ENCODE data around the gene ALPL.

Gene ALPL

GRCh38 chr1:21598417-21598816 is 89.2 kb downstream of the ALPL start:
- no peaks in the 10 kb centered on the region for H3K27me3 ChIP-seq (ENCODE audit: low read length)
- H4K20me1 ChIP-seq (ENCODE audit: low read depth, low read length): no peaks in the 10 kb centered on the region
- no peak overlapping the region for H3K4me2 ChIP-seq (ENCODE audit: low read depth, low read length, poor library complexity, severe bottlenecking)

GRCh38 chr1:21598904-21599303 is 89.7 kb downstream of the ALPL start:
- Histone ChIP-seq H4K20me1 (ENCODE audit: low read depth, low read length) (no peaks in the 10 kb centered on the region), H2AFZ (ENCODE audit: low read depth, low read length, severe bottlenecking) (no peak overlapping the region), H3K9me3 (ENCODE audit: insufficient read depth, low read length) (no peaks in the 10 kb centered on the region), H3K79me2 (ENCODE audit: insufficient read depth, low read length) (no peaks in the 10 kb centered on the region), H3K9me2 (replicated peaks; ENCODE audit: insufficient read depth, low read length) (no peaks in the 10 kb centered on the region), H3F3A (ENCODE audit: insufficient read depth) (no peaks in the 10 kb centered on the region), H3K4me2 (ENCODE audit: low read depth, low read length, poor library complexity, severe bottlenecking) (no peak overlapping the region), H3K27ac (ENCODE audit: low read depth, low read length) (no peak overlapping the region), H3K4me3 (ENCODE audit: insufficient read depth, low read length, poor library complexity, severe bottlenecking) (no peak overlapping the region), H3K36me3 (ENCODE audit: low read length) (no peaks in the 10 kb centered on the region), H3K27me3 (ENCODE audit: low read length) (no peaks in the 10 kb centered on the region), H3K9ac (ENCODE audit: low read length) (no peak overlapping the region)
- TF ChIP-seq EZH2phosphoT487 (conservative IDR thresholded peaks at IDR 0.05; ENCODE audit: low read length) (no peak), CTCF (IDR thresholded peaks at IDR 0.05; ENCODE audit: insufficient read depth, low read length, poor library complexity, severe bottlenecking) (no peak)

More at GRCh38 chr1:21598417-21598816, 89.2 kb downstream of the ALPL start:
- H3K79me2 ChIP-seq (ENCODE audit: insufficient read depth, low read length): no peaks in the 10 kb centered on the region
- H3K36me3 ChIP-seq (ENCODE audit: low read length): no peaks in the 10 kb centered on the region
- H3F3A ChIP-seq (ENCODE audit: insufficient read depth): no peaks in the 10 kb centered on the region
- H3K9ac ChIP-seq (ENCODE audit: low read length): no peak overlapping the region
- H3K4me3 ChIP-seq (ENCODE audit: insufficient read depth, low read length, poor library complexity, severe bottlenecking): no peak overlapping the region
- no peak overlapping the region for H3K27ac ChIP-seq (ENCODE audit: low read depth, low read length)
- H2AFZ ChIP-seq (ENCODE audit: low read depth, low read length, severe bottlenecking): no peak overlapping the region
- H3K9me2 ChIP-seq (replicated peaks; ENCODE audit: insufficient read depth, low read length): no peaks in the 10 kb centered on the region
- no peaks in the 10 kb centered on the region for H3K9me3 ChIP-seq (ENCODE audit: insufficient read depth, low read length)
- TF ChIP-seq CTCF (IDR thresholded peaks at IDR 0.05; ENCODE audit: insufficient read depth, low read length, poor library complexity, severe bottlenecking): no peak
- no peak for TF ChIP-seq EZH2phosphoT487 (conservative IDR thresholded peaks at IDR 0.05; ENCODE audit: low read length)

- no peak overlapping the region for H3K4me3 ChIP-seq (ENCODE audit: insufficient read depth, low read length, poor library complexity, severe bottlenecking)
- H3K27me3 ChIP-seq (ENCODE audit: low read length): no peaks in the 10 kb centered on the region
- H3K9me2 ChIP-seq (replicated peaks; ENCODE audit: insufficient read depth, low read length): no peaks in the 10 kb centered on the region
- TF ChIP-seq CTCF (IDR thresholded peaks at IDR 0.05; ENCODE audit: insufficient read depth, low read length, poor library complexity, severe bottlenecking): no peak
- no peak for TF ChIP-seq EZH2phosphoT487 (conservative IDR thresholded peaks at IDR 0.05; ENCODE audit: low read length)
- no peaks in the 10 kb centered on the region for H3F3A ChIP-seq (ENCODE audit: insufficient read depth)
- H4K20me1 ChIP-seq (ENCODE audit: low read depth, low read length): no peaks in the 10 kb centered on the region
- H3K27ac ChIP-seq (ENCODE audit: low read depth, low read length): no peak overlapping the region
- H3K36me3 ChIP-seq (ENCODE audit: low read length): no peaks in the 10 kb centered on the region
- no peak overlapping the region for H3K9ac ChIP-seq (ENCODE audit: low read length)
- no peaks in the 10 kb centered on the region for H3K79me2 ChIP-seq (ENCODE audit: insufficient read depth, low read length)
- H3K9me3 ChIP-seq (ENCODE audit: insufficient read depth, low read length): no peaks in the 10 kb centered on the region
- no peak overlapping the region for H3K4me2 ChIP-seq (ENCODE audit: low read depth, low read length, poor library complexity, severe bottlenecking)
- no peak overlapping the region for H2AFZ ChIP-seq (ENCODE audit: low read depth, low read length, severe bottlenecking)
Observed at GRCh38 chr1:21599402-21599801, 90.2 kb downstream of the ALPL start.
